Activated T-cell treated with anti-CD3 and anti-CD28 coated beads, Interleukin-2, amount 50 U/mL, for 1 hour (primary cell): ENCODE data around the gene RAB31.
"Not testable (repeated sequence)": the region's sequence is repeated elsewhere in the genome, so short reads cannot be mapped to it uniquely, and the experiment has no call there.

Experiments
- DNase-seq: peaks from one replicate; pipeline ENCODE4 v3.0.0-alpha.2; 2020

RAB31 gene, protein sequence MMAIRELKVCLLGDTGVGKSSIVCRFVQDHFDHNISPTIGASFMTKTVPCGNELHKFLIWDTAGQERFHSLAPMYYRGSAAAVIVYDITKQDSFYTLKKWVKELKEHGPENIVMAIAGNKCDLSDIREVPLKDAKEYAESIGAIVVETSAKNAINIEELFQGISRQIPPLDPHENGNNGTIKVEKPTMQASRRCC

GRCh38 chr18:9708057-9708433 is at the start of gene RAB31:
RAB31 (plus strand) TSS chr18:9708301; CDS start chr18:9708406, 105 bp downstream.
- DNase-seq: no peak

DNA sequence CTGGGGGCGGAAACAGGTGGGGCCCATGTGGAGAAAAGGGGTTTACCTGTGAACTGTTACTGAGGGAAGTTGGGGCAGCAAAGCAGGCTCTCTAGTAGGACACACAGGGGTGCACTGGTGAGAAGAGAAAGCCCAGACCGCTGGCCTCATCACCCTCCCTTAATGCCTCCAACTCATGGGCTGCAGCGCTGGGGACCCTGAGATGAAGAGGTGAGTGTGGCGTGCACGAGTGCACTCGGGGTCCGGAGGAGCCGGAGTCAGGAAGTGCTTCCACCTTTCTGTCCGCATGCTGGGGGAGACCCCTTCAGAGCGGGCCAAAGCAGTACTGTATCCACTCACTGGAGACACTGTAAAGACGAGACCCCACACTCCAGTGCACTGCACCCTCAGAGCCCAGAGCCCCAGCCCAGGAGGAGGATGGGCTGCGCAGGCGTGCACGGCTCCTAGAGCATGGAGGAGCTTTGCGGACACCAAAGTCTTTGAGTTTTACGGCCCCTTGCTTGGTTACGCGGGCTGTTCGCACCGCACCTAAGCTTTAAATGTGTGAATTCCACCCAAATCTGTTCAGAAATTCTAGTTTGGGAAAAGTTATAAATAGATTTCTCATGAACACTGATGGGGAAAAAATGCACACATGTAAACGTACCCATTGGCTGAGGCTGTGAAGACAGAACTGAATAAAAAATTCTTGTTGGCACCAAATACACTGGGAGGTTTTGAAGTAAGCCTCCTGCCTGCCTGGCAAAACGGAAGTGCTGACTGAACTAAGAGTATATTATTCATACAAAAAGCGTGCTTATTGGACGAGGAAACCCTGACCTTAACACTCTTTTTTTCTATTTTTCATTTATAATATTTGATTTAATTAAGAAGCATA is 48.4 kb upstream of the RAB31 start:
- DNase-seq: no peak

DNA sequence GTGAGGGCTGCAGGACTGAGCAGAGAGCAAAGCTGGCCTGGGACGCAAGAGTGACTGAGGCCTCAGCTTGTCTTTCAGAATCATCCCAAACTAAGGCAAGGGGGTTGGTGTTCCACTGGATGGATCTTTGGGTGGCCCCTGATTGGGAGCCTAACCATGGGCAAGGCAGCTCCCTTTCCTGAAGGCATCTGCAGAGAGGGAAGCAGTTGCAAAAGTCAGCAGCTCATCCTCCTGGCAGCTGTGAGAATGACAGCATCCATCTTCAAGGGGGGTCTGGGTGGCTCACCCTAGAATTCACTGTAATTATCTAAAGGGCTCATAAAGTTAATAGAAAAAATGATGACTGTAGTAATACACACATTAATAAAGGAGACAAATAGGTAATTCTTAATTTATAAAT is 46.5 kb upstream of the RAB31 start:
- no peak for DNase-seq

GRCh38 chr18:9663377-9663776 is 44.7 kb upstream of the RAB31 start:
- DNase-seq: no peak

DNA sequence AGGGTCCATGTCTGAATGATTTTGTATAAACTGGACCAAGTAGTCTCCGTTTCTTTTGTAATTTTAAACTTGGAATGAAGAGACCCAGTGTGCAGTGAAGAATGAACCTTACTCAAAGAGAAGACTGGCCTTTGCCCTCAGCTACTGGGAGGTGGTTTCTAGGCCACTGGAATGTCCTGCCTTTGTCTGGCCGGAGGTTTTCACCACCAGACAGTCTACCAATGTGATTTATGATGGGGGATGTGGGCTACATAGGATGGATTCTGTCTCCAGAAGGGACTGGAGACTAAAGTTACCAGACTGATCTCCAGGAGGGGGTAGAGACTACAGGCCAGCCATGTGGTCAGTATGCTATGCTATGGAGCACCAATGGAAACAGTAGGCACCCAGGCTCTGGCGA is 42.8 kb upstream of the RAB31 start:
- no peak for DNase-seq

DNA sequence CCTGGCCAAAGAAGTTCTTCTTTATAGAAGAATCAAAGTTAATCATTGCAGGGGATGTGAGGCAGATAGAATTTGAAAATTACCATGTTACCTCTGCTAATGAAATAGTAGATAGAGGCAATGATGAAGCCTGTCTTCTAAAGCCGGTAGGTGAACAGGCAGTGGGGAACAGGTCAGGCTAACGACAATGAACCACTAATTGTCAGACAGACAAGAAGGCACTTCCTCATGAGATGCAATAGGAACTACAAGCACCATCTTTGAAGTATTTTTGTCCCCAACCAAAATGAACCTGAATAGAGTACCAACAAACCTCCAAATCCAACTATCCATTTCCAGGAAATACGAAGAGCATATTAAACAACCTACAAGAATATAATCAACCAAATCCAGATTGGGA is 41.6 kb upstream of the RAB31 start:
- no peak for DNase-seq

DNA sequence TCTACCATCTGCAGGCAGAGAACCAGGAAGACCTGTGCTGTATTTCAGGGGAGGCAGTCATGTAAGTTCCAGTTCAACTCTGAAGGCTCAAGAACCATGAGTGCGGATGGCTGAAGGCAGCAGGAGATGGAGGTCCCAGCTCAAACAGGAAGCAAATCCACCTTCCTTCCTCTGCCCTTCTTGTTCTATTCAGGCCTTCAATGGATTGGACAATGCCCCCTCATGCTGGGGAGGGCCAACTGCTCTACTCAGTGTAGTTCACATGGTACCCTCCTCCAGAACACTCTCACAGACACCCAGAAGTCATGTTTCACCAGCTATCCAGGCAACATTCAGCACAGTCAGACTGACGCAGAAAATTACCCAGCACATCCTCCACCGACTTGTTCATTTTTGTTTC is 39.1 kb upstream of the RAB31 start:
- no peak for DNase-seq

GRCh38 chr18:9671214-9671613 is 36.9 kb upstream of the RAB31 start:
- no peak for DNase-seq

DNA sequence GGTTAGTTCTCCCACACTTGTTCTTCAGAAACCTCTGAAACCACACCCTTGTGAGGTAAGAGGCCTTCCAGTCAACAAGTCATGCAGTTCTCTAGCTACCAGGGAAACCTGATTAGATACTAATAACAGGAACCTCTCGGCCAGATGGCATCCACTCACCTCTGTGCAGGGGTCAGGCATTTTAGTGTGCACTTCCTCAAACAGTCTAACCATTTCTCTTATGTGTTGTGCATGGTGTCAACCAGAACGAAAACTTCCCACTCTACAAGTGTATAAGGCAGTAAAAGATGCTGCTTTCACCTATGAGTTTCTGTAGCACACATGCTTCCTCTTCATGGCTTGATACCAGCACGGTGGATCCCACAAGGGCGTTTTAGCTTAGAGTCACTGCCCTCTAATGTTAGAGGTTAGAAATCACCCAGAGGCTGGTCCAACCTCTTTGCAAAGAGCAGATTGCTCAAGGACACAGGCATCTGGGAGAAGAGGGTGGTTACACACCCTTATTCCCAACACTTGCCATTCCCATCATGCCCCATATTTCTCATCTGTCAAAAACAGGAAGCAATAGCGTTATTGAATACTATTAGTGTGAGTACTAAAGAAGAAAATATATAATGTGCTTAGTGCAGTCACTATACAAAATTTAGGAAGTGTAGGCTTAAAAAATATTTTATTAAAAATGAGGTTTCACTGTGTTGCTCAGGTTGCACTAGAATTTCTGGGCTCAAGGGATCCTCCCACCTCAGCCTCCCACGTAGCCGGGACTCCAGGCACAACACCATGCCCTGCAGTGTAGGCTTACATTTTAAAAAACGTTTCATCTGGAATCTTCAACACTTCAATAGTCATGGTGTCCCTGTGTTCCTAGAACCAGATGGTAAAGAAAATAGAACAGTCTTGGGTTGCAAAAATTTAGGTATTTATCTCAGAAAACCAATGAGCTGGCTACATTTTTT is 34.5 kb upstream of the RAB31 start:
- DNase-seq: no peak

DNA sequence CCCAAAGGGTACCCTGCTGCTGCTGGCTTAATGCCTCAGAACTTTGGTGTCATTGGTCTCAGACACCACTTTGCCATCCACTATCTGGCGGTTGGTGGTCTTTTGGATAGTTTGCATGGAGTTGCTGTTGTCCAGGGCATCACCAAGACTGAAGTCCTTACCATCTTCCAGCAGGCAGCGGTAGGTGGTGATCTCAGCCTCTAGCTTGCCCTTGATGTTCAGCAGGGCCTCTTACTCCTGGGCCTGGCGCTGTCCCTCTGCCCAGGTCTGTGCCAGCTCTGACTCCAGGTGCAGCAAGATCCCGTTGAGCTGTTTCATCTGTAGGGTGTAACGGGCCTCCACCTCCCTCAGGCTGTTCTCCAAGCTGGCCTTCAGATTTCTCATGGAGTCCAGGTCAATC is 29.9 kb upstream of the RAB31 start:
- not testable (repeated sequence) for DNase-seq

GRCh38 chr18:9679125-9679524 is 29.0 kb upstream of the RAB31 start:
- no peak for DNase-seq

- DNase-seq: no peak
Measured at GRCh38 chr18:9681217-9681616, 26.9 kb upstream of the RAB31 start.

- DNase-seq: no peak
Measured at GRCh38 chr18:9682572-9682971, 25.5 kb upstream of the RAB31 start.

DNA sequence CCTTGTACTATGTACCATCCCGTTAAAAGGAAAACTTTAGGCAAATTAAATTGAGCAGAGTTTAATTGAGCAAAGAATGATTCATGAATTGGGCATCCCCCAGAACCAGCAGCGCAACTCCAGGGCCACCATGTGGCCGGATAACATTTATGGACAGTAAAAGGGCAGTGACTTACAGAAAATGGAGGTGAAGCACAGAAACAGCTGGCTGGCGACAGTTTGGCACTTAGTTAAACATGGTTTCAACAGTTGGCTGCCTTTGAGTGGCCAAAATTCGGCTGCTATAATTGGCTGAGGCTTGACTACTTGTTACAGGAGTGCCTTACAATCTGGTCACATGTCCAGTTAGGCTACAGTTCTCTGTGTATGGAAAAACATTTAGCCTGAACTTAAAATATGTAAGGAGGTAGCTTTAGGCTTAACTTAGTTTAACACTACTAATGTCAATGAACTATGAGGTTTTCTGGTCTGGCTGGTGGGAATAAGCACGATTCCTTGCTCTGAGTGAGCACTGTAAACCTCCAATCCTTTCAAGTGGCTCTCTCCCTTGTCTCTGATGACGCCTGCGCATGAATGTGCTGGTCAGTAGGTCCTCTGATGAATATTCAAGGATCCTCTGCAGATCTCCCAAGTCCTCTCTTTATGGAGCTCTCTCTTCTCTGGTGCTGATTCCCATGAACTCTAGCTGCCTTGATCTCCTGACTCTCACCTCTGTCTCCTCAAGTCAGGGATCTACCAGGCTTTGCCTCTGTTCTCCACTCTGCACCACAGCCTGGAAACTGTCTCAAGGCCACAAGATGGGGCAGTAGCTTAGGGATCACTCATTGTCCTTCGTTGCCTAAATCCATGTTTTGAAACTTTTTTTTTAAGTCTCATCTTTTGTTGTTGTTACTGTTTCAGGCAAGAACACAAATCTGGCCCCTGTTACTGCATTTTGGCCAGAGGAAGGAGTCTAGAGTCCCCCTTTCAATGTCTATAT is 24.4 kb upstream of the RAB31 start:
- no peak for DNase-seq

DNA sequence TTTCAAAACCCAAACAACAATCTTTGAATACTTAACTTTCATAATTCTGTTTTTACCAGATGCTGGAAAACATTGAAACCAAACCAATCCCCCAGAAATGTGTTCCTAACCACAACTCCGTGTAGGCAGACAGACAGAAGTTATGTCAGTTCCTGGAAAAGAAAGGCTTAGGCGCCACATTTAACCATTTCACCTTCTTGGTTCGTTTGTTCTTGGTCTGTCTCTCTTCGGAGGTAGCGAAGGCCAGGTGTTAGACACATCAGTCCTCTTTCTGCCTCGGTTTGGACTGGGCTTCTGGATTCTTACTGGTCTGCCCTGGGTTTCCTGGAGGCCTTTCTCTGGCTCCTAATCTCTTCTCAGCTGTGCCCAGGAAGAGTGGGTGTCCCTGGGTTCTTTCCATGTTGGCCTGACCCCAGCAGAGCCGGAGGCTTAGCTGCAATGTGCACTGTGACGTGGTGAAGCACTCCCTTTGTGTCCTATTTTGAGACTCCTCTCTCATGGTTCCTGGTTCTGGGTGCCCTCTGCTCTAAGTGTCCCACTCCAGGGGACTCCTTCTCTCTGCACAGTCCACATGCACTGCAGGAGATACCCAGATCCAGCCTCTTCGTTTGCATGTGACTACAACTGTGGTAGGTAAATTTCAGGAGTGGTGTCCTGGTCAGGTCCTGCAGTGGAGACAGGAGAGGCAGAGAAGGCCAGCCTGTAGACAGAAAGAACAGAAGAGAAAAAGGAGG is 23.1 kb upstream of the RAB31 start:
- no peak for DNase-seq

DNA sequence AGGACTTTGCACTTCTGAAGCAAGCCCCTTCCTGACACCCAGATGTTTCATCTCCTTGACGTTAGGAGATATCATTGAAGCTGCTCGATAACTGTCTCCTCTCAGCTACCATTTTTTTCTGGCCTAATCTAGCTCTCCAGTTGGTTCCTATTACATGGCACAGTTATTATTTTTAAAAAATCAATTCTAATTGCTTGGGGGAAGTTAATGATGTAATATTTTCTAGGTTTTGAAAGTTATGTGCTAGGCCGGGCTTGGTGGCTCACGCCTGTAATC is 22.5 kb upstream of the RAB31 start:
- DNase-seq: no peak

- DNase-seq: no peak
Measured at GRCh38 chr18:9688036-9688741, 19.9 kb upstream of the RAB31 start.

DNA sequence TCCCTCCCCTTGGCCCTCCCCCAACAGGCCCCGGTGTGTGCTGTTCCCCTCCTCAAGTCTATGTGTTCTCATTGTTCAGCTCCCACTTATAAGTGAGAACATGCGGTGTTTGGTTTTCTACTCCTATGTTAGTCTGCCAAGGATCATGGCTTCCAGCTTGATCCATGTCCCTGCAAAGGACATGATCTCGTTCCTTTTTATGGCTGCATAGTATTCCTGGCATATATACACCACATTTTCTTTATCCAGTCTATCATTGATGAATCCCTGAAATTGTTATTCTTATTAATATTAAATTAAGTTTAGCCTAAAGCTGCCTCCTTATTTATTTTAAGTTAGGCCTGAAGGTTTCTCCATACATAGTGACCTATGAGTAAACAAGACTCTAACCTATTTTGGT is 18.8 kb upstream of the RAB31 start:
- no peak for DNase-seq

GRCh38 chr18:9690418-9691188 is 17.5 kb upstream of the RAB31 start:
- no peak for DNase-seq

DNA sequence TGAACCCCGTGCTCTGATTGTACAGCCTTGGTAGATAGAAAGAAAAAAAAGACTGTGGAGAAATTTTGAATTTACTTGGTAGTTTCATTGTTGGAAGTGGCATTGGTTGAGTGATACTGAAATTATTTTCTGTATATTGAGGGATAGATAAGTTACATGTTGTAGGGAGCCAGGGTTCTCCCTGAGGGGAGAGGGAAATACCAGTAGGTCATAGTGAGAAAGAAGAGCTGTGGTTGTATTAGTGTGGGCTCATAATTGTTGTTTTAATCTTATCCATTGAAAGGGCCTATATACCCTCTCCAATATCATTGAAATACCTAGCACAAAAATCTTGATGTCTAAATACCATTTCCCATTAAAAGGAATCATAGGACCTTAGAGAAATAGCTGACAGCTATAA is 16.9 kb upstream of the RAB31 start:
- no peak for DNase-seq
